ENCODE results near the gene HSD17B4.
"Not testable (repeated sequence)": the region's sequence is repeated elsewhere in the genome, so short reads cannot be mapped to it uniquely, and the experiment has no call there.

The HSD17B4 gene, protein sequence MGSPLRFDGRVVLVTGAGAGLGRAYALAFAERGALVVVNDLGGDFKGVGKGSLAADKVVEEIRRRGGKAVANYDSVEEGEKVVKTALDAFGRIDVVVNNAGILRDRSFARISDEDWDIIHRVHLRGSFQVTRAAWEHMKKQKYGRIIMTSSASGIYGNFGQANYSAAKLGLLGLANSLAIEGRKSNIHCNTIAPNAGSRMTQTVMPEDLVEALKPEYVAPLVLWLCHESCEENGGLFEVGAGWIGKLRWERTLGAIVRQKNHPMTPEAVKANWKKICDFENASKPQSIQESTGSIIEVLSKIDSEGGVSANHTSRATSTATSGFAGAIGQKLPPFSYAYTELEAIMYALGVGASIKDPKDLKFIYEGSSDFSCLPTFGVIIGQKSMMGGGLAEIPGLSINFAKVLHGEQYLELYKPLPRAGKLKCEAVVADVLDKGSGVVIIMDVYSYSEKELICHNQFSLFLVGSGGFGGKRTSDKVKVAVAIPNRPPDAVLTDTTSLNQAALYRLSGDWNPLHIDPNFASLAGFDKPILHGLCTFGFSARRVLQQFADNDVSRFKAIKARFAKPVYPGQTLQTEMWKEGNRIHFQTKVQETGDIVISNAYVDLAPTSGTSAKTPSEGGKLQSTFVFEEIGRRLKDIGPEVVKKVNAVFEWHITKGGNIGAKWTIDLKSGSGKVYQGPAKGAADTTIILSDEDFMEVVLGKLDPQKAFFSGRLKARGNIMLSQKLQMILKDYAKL

DNA sequence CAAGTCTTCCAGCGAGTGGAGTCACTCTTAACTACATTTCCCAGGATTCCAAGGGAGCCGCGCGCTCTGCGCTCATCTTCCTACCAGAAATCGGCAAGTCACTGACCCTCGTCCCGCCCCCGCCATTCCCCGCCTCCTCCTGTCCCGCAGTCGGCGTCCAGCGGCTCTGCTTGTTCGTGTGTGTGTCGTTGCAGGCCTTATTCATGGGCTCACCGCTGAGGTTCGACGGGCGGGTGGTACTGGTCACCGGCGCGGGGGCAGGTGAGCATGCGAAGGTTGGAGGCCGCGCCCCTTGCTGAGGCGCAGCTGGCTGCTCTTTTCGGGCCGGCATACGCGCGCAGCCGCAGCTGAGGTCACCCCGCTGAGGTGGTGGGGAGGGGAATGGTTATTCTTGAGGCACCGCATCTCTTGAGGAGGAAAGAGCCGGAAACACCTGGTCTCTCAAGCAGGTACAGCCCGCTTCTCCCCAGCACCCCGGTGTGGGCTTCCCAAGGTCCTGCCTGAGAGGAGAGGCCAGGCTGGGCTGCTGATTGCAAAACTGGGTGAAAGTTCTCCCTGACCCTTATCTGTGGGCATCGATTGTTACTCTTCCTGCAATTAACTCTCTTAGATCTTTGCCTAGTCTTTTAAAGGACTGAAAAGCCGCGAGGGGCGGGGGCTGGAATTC, at the start of gene HSD17B4:
Gene HSD17B4, plus strand, starts transcription at position 125 of the 667 bp plus-strand sequence. Its CDS starts 79 bp downstream, at position 204.
- DNase-seq (ENCODE audit: low read depth): peak; percentile 67

DNA sequence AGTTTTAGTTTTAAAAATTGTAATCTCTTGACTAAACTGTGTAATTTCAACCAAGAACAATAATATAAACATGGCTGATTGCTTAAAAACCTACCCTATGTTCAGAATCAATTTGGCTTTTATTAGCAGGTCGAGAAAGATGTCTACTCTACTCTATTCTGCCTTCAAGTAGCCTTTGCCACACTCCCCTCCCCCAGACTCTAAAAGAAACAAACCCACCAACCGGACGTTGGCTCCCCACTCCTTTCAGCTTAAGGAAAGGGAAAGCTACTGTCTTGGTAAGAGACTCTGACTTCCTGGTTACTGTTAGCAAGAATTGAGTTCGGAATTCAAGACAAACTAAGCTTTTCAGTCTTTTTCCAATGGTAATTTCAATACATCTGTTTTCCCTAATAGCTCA, 49.7 kb upstream of the HSD17B4 start:
- DNase-seq (ENCODE audit: low read depth): no peak

DNA sequence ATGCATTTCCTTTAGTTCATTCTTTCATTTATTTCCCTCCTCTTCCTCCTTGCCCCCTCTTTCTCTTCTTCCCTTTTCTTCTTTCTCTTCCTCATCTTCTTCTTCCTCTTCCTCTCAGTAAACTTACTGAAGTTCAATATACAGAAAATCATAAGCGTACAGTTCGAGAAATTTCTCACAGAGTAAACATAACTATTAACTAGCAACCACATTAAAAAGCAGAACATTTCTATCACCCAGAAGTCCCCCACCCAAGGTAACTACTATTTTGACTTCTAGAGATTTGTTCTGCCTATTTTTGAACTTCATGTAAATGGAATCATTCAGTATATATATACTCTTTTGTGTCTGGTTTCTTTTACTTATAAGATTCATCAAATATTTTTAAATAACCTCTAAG, 48.3 kb upstream of the HSD17B4 start:
- no peak for DNase-seq (ENCODE audit: low read depth)

DNA sequence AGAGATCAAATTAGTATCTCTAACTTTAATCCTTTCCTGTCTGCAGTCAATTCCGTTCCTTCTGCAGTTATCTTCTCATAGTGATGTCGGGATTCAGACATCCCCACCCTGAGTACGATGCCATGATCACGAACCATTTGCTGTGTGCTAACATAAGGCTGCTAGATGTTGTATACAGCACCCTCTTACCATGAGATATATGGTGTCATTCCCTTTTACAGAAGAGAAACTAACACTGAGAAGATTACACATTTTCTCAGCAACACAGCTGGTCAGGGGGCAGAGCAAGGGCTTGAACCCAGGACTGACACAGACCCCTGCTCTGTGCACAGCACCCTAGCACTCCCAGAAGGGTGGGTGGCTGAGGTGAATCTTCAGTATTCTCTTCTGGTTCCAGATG, 46.9 kb upstream of the HSD17B4 start:
- no peak for DNase-seq (ENCODE audit: low read depth)

DNA sequence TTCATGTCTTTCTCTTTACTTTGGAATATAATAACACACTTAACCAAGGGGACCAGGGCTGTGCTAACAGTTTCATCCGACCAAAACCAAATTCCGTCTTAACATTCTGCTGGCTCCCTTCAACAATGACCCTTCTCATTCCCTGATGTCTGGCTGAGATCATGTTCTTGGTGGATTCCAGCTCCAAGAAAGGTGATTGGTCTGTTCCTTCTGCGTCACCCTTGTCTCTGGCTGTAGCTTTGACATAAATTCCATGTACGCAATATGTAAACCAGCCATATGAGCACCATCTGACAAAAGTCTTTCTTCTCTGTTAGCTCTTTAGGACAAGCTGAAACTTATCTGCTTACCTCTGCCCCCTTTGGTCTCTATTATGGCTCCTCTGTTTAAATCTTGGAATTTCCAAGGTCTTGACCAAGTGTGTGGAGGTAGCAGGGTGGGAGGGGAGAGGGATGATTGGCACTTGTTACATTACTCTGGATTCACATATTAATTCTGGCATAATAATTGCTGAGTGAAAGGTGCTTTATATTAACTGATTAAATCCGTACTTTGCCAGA, 45.7 kb upstream of the HSD17B4 start:
- DNase-seq (ENCODE audit: low read depth): no peak

DNA sequence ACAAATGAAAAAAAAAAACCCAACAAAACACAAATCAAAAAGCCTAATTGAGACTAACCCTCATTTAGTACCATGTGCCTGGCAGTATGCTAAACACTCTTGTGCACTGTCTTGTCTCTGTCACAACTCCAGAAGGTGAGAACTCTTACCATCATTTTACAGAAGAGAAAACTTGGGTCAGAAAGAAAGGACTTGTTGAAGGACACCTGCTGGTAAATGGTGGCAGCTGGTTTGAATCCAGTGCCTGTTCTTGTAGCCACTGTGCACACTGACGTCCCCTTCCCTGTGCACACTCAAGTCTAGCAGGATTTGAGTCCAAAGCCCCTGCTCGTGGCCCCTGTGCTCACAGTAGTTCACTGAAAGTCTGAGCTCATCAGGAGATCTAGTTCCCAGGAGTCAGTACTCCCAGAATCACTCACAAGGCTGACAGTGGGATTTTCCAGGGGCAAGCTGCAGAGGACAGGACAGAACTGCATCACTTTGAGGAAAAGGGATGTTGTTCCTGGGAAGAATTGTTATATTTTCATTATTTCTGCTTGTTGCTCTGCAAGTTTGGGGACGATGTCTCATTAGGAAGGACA, 43.0 kb upstream of the HSD17B4 start:
- no peak for DNase-seq (ENCODE audit: low read depth)

DNA sequence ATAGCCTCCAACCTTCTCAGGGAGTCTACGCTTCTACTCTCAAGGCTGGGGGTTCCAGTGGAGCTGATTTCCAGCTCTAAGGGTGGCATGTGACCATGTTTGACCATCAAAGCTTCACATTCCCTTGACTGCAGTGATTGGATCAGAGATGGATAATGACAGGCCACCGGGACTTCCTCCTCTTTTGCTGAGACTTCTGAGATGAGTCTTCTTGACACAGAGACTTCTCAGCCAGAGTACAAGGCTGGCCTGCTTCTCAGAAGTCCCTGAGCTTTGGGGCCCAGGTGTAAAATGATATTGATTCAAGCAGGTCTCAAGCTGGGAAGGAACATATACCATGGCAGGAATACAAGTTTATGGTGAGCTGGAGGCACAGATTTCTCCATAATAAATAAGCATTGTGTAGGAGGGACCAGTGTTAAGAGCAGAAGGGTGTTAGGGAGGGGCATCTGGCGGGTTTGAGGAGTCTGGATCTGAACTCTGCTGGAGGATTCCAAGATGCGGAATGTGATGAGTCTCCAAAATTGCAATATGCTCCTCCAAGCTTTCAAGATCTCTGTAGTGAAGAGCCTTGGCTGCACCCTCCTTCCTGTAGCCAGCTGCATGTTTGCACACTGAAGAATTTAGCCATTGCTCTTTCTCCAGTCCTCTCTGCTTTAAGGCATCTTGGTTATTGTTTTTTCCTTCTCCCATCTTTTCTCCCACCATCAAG, 41.7 kb upstream of the HSD17B4 start:
- no peak for DNase-seq (ENCODE audit: low read depth)

DNA sequence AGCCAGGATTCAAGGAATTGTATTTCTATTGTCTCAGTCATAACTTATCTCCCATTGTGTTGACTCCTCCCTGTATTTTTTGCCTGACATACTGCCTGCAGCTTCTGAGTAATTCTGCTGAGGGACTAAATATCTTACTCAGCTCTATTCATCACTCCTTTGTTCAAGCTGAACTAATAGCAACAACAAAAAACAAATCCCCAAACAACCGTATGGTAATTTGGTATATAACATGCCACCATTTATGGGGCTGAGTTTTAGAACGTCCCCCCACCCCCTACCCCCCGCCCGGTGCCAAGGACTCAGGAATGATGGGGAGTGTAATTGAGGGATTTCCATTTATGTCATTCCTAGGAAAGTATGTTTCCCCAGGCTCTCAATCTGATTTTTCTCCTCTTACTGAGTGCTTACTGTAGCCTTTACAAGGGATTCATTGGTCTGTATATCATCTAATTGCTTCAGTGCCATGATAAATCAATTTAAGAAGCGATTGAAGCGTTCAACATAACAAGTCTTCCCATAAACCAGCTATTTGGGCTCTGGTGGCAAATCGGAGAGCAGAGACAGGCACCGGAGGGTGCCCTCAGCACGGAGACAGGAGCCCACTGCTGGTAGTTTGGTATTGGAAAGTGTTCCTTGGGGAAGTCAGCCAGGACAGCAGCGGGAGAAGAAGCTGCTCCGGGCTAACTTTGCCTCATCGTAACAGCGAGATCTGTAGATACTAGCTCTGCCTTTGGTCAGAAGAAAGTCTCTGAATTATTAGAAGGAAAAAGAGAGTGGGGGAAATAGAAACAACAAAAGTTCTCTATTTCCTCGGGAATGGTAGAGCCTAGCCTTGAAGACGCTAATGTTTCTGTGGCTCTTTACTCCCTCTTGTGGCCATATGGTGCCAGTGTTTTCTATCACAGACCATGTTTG, 40.7 kb upstream of the HSD17B4 start:
- DNase-seq (ENCODE audit: low read depth): no peak

DNA sequence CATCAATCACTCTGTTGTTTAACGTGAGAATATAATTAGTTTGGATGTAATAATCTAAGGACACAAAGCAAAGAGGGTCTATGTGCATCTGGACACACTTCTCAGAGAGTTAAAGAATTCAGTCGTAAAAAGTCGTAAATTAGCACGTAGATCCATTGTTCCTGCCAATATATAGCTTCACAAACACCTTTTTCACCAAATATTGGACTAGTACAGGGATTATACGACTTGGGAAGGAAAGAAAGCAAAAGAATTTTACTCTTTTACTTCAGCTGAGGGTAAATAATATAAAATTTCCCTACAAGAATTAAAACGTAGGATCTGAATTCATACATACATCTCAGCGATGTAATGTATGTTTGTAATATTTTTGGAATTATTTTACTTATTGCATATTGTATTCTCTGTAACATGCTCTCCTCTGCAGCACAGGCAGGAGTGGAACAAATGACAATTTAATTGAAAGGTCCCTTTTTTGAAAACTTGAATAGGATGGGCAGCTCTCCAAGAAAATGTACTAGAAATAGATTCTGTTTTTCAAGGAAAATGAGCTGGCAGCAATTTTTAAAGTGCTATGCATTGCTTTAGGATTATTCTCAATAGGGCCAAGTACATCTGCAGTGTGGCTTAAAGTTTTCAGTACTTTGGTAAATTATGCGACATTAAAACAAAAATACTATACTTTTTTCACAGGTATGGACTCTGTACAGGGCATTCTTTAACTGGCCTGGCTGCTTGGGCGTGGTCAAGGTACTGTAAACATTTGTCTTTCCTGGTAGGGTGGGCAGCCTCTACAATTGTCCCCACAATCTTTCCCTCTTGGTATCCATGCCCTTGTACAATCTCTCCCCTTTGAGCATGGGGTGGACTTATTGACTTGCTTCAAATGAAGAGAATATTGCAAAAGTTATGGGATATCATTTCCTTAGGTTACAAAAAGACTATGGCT, 39.7 kb upstream of the HSD17B4 start:
- no peak for DNase-seq (ENCODE audit: low read depth)

DNA sequence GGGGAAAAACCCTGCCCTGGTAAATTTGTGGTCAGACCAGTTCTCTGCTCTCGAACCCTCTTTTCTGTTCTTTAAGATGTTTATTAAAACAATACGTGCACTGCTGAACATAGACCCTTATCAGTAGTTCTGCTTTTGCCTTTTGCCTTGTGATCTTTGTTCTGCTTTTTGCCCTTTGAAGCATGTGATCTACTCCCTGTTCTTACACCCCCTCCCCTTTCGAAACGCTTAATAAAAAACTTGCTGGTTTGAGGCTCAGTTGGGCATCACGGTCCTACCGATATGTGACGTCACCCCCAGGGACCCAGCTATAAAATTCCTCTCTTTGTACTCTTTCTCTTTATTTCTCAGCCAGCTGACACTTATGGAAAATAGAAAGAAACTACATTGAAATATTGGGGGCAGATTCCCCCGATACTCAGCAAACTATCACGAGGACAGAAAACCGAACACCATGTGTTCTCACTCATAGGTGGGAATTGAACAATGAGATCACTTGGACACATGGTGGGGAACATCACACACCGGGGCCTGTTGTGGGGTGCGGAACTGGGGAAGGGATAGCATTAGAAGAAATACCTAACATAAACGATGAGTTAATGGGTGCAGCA, 38.1 kb upstream of the HSD17B4 start:
- DNase-seq (ENCODE audit: low read depth): not testable (repeated sequence)

DNA sequence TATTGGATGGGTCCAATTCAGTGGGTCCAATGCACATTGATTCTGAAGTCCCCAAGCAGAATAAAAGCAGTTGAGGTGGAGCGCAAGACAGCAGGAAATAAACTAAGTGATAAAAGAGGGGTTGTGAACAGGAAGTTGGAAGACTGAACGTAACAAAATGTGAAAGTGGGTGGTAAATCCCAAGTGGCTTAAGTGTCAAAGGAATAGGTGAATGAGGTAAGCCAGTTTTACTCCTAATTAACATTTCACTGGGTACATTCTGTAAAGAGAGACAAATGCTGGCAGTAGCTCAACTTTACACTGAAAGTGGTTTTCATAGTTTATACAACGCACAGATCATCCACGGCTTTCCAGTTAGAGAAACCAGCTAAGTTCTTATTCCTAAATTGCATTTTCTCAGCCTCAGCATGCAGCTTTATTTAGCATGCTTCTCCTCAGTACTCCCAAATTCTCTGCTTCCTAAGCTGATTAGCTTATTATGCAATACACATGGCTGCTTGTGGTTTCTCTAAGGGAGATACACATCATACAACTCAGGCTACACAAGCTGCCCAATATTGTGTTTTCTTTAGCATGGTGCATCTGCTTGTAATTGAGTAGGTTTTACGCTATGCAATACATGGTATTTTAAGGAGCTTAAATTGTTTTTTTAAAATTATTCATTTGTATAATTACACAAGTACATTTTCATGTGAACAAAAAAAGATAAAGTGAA, 34.2 kb upstream of the HSD17B4 start:
- no peak for DNase-seq (ENCODE audit: low read depth)

DNA sequence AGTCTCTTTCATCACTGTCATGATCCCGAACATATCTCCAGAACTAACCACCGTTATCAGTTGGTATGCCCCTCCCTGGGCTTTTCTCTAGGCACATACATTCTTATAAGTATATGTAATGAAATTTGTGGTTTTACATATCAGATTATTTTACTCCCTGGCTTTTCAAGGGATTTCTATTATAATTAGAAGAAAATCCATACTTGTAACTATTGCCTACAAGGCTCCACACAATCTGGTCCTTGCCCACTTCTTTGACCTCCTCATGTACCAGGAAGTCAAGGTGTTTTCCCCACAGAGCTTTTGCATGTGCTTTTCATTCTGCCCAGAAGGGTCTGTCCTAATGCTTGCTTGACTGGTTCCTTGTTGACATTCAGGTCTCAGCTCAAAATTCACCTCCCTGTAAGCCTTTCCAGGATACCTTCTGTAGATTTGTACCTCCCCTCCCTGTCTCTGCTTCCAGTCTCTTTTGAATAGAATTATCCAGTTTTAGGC, 33.6 kb upstream of the HSD17B4 start:
- DNase-seq (ENCODE audit: low read depth): no peak

DNA sequence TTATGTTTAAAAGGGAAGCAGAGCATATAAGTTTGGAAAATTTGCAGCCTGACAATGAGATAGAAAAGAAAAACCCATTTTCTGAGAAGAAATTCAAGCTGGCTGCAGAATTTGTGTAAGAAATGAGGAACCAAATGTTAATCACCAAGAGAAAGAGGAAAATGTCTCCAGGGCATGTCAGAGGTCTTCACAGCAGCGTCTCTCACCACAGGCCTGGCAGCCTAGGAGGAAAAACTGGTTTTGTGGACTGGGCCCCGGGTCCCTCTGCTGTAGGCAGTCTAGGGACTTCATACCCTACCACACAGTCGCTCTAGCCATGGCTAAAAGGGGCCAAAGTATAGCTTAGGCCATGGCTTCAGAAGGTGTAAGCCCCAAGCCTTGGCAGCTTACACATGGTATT, 32.1 kb upstream of the HSD17B4 start:
- DNase-seq (ENCODE audit: low read depth): no peak

DNA sequence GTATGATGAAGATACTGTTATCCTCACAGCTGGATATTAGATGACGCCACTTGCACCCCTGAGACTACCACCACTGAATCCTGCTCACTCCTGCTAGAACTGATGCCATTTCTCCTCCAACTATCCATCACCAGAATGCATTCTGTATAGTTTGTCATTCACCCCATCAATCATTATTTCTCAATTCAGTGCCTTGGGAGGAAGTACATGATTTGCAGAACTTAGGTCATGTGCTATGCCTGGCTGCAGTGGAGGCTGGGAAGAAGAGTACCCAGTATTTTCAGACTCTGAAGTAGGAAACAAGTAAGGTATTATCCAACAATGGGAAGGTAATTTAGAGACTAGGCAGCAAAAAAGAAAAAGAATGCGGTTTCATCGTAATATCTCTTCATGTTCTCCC, 26.2 kb upstream of the HSD17B4 start:
- DNase-seq (ENCODE audit: low read depth): no peak

DNA sequence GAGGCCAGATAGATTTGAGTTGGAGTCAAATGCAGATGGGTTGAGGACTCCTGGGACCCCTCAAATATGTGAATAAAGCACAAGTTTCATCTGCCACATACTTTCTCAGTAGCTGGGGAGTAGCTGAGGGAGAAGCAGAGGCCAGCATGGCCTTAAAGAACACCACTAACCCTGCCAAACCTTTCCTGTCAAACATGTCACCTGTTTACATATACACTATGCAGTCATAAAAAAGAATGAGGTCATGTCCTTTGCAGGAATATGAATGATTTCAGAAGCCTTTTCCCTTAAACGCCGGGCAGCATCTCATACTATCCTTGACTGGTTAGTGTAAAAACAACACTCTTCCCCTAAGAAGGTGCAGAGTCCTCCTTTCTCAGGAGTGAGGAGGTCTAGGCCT, 25.2 kb upstream of the HSD17B4 start:
- no peak for DNase-seq (ENCODE audit: low read depth)

DNA sequence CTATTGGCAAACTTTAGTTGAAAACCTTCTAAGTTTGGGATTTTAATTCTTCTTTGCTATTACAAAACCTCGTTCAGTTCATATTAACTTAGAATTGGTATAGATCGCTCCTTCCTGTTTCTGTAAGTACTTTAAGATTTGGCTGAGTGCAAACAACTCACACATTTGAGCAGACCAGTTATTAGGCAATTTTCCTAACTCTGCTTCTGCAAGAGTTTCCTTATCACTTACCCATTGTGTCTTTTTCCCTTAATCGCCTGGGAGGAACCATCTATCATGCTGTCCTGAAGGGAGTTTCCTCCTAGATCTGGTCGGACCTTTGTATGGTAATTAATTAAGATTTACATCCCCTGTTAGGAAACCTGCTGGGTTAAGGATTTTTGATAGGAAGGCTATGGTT, 24.7 kb upstream of the HSD17B4 start:
- DNase-seq (ENCODE audit: low read depth): not testable (repeated sequence)

DNA sequence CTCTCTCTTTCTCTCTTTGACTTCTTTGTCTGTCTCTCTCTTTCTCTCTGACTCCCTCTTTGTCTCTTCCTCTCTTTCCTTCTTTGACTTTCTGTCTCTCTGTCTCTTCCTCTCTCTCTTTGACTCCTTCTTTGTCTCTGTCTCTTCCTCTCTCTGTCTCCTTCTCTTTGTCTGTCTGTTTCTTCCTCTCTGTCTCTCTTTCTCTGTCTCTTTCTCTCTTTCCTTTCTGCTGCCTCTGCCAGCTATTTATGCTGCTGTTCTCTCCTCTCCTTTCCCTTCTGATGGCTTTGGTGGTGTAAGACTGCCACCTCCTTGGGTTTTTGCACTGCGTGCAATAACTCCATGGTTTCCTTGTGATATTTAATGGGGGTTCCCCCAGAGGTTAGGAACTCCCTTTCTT, 24.1 kb upstream of the HSD17B4 start:
- DNase-seq (ENCODE audit: low read depth): not testable (repeated sequence)

DNA sequence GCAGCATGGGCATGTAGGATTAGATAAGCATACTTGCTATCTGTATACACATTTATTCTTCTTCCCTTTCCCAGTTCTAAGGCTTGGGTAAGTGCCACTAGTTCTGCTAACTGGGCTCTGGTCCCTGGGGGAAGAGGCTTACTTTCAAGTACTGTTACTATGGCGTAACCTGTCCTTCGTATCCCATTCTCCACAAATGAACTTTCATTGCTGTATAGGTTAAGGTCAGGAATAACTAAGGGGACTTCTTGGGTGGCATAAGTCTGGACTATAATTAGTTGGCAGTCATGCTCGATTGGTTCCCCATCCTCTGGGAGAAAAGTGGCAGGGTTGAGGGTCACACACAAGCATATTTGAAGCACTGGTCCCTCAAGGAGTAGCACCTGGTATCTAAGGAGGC, 23.7 kb upstream of the HSD17B4 start:
- DNase-seq (ENCODE audit: low read depth): not testable (repeated sequence)
